Measurements from ENCODE around the gene PCAT6. TPM values are rescaled to one million over a fixed set of nuclear protein-coding genes. Genes with fewer than 3 reads are reported as not detected.

PCAT6 gene
- total RNA-seq, 2 experiments from 2014 or later = 0.91 to 1.3 TPM

GRCh38 chr1:202844935-202845334, 34.2 kb downstream of the PCAT6 start:
- H3K27ac Mint-ChIP-seq = no peak overlapping the region
- POLR2A ChIA-PET = no interaction called here
- no peaks in the 10 kb centered on the region for H3K4me1 ChIP-seq (ENCODE audit: insufficient read depth, low read length)
- H3K36me3 Mint-ChIP-seq (ENCODE audit: low read depth) = no peaks in the 10 kb centered on the region
- H3K27ac ChIP-seq (ENCODE audit: low read depth in 1 of 2, low read length in 2 of 2) = no peak overlapping the region
- TF ChIP-seq, protein P1, sequence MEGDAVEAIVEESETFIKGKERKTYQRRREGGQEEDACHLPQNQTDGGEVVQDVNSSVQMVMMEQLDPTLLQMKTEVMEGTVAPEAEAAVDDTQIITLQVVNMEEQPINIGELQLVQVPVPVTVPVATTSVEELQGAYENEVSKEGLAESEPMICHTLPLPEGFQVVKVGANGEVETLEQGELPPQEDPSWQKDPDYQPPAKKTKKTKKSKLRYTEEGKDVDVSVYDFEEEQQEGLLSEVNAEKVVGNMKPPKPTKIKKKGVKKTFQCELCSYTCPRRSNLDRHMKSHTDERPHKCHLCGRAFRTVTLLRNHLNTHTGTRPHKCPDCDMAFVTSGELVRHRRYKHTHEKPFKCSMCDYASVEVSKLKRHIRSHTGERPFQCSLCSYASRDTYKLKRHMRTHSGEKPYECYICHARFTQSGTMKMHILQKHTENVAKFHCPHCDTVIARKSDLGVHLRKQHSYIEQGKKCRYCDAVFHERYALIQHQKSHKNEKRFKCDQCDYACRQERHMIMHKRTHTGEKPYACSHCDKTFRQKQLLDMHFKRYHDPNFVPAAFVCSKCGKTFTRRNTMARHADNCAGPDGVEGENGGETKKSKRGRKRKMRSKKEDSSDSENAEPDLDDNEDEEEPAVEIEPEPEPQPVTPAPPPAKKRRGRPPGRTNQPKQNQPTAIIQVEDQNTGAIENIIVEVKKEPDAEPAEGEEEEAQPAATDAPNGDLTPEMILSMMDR (IDR thresholded peaks at IDR 0.05) = no peak
- intact Hi-C loops (cut with DNase I, micrococcal nuclease) = no loop called here
- CTCF ChIA-PET = no interaction called here
- ATAC-seq (ENCODE audit: poor library complexity) (no peak), DNase-seq (no peak)
- H3K4me3 ChIP-seq (ENCODE audit: low read length) = no peak overlapping the region
- H3K27me3 ChIP-seq (ENCODE audit: control insufficient read depth in 1 of 2, insufficient read depth in 2 of 2, low read length in 2 of 2) = no peaks in the 10 kb centered on the region
- no peaks in the 10 kb centered on the region for H3K9me3 Mint-ChIP-seq
- no peak overlapping the region for H3K4me3 Mint-ChIP-seq
- H3K27me3 Mint-ChIP-seq = no peaks in the 10 kb centered on the region
- no peaks in the 10 kb centered on the region for H3K36me3 ChIP-seq (ENCODE audit: insufficient read depth, low read length)
- H3K9me3 ChIP-seq (ENCODE audit: control insufficient read depth in 1 of 2, insufficient read depth in 1 of 2, low read length in 2 of 2) = no peaks in the 10 kb centered on the region
- H3K4me1 Mint-ChIP-seq (ENCODE audit: low read depth) = no peaks in the 10 kb centered on the region

DNA sequence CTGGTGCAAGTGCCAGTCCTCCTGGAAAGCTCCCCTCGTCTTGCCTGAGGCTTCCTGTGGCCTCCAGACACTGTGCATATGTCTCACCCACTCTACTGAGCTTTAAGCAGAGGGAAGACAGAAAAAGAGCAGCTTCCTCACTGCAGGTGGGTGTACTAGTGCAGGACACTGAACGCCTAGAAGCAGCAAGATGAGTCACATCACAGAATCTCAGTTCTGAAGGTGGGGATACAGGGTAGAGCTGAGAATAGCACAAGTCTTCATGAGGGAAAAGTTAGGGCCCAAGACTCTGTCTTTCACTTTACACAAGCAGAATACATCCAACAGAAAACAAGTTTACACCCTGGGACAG, 37.4 kb downstream of the PCAT6 start:
- H3K27ac Mint-ChIP-seq = no peak overlapping the region

GRCh38 chr1:202850593-202851362, 40.0 kb downstream of the PCAT6 start:
- TF ChIP-seq, protein P1 (IDR thresholded peaks at IDR 0.05) = no peak
- ChIA-PET POLR2A (no interaction called here), CTCF (no interaction called here)
- H3K9me3 ChIP-seq (ENCODE audit: control insufficient read depth in 1 of 2, insufficient read depth in 1 of 2, low read length in 2 of 2) = no peaks in the 10 kb centered on the region
- H3K4me3 Mint-ChIP-seq = no peak overlapping the region
- no peak overlapping the region for H3K4me3 ChIP-seq (ENCODE audit: low read length)
- H3K27ac Mint-ChIP-seq = no peak overlapping the region
- H3K4me1 Mint-ChIP-seq (ENCODE audit: low read depth) = no peaks in the 10 kb centered on the region
- H3K4me1 ChIP-seq (ENCODE audit: insufficient read depth, low read length) = no peaks in the 10 kb centered on the region
- H3K27me3 ChIP-seq (ENCODE audit: control insufficient read depth in 1 of 2, insufficient read depth in 2 of 2, low read length in 2 of 2) = no peaks in the 10 kb centered on the region
- no peaks in the 10 kb centered on the region for H3K27me3 Mint-ChIP-seq
- no peaks in the 10 kb centered on the region for H3K36me3 Mint-ChIP-seq (ENCODE audit: low read depth)
- ATAC-seq (ENCODE audit: poor library complexity) (no peak), DNase-seq (no peak)
- H3K36me3 ChIP-seq (ENCODE audit: insufficient read depth, low read length) = no peaks in the 10 kb centered on the region
- no peak overlapping the region for H3K27ac ChIP-seq (ENCODE audit: low read depth in 1 of 2, low read length in 2 of 2)
- H3K9me3 Mint-ChIP-seq = no peaks in the 10 kb centered on the region
- intact Hi-C loops (cut with DNase I, micrococcal nuclease) = loop anchor here in 1 of 2 experiments (5.0 kb wide), 2 partner anchors 98 to 198 kb away; no protein-coding TSS in a partner anchor

More for the DNA sequence above, 37.4 kb downstream of the PCAT6 start:
- Histone ChIP-seq H3K27me3 (ENCODE audit: control insufficient read depth in 1 of 2, insufficient read depth in 2 of 2, low read length in 2 of 2) (no peaks in the 10 kb centered on the region), H3K9me3 (ENCODE audit: control insufficient read depth in 1 of 2, insufficient read depth in 1 of 2, low read length in 2 of 2) (no peaks in the 10 kb centered on the region), H3K4me3 (ENCODE audit: low read length) (no peak overlapping the region), H3K27ac (ENCODE audit: low read depth in 1 of 2, low read length in 2 of 2) (no peak overlapping the region), H3K4me1 (ENCODE audit: insufficient read depth, low read length) (no peaks in the 10 kb centered on the region), H3K36me3 (ENCODE audit: insufficient read depth, low read length) (no peaks in the 10 kb centered on the region)
- ChIA-PET CTCF (no interaction called here), POLR2A (no interaction called here)
- Mint-ChIP-seq H3K27me3 (no peaks in the 10 kb centered on the region), H3K4me1 (ENCODE audit: low read depth) (no peaks in the 10 kb centered on the region), H3K36me3 (ENCODE audit: low read depth) (no peaks in the 10 kb centered on the region), H3K4me3 (no peak overlapping the region), H3K9me3 (no peaks in the 10 kb centered on the region)
- no peak for DNase-seq
- TF ChIP-seq, protein P1 (IDR thresholded peaks at IDR 0.05) = no peak
- ATAC-seq (ENCODE audit: poor library complexity) = no peak
- intact Hi-C loops (cut with DNase I, micrococcal nuclease) = no loop called here
